OCI-LY1 (cell line): ENCODE results near the gene GLG1.

Experiments
- H2AFZ ChIP-seq: fragments of 200-600 bp; sonication (generic), shearing (Covaris generic); 2 replicates; pipeline ENCODE4 v1.6.0; 2014; ENCODE audit warnings: antibody characterized with exemption, mild to moderate bottlenecking, low read length
- H3F3A ChIP-seq: fragments of 200-600 bp; sonication (generic), shearing (Covaris generic); 2 replicates; pipeline ENCODE4 v1.6.0; 2014; ENCODE audit warnings: mild to moderate bottlenecking, antibody characterized with exemption, low read length, moderate library complexity; ENCODE audit not compliant: insufficient read depth
- H3K27ac ChIP-seq: fragments of 200-600 bp; sonication (generic); 2 replicates; pipeline ENCODE4 v1.5.1; 2014; ENCODE audit warnings: low read length, mixed run types, mild to moderate bottlenecking, low read depth; ENCODE audit not compliant: poor library complexity, severe bottlenecking
- H3K27me3 ChIP-seq: fragments of 200-600 bp; sonication (generic); 2 replicates; pipeline ENCODE4 v1.6.0; 2014; ENCODE audit warnings: antibody characterized with exemption, mild to moderate bottlenecking, low read length, moderate library complexity; ENCODE audit not compliant: insufficient read depth
- H3K36me3 ChIP-seq: fragments of 200-600 bp; sonication (generic); 2 replicates; pipeline ENCODE4 v1.6.1; 2014; ENCODE audit warnings: mild to moderate bottlenecking, antibody characterized with exemption, low read length, moderate library complexity, mixed read lengths; ENCODE audit not compliant: insufficient read depth
- H3K4me1 ChIP-seq: fragments of 200-600 bp; sonication (generic); 2 replicates; pipeline ENCODE4 v1.5.1; 2014; ENCODE audit warnings: mild to moderate bottlenecking, low read length, moderate library complexity; ENCODE audit not compliant: insufficient read depth, severe bottlenecking
- H3K4me2 ChIP-seq: fragments of 200-600 bp; sonication (generic), shearing (Covaris generic); 2 replicates; pipeline ENCODE4 v1.6.1; 2014; ENCODE audit warnings: low read length
- H3K4me3 ChIP-seq: fragments of 200-600 bp; sonication (generic); 2 replicates; pipeline ENCODE4 v1.5.1; 2014; ENCODE audit warnings: low read length, low read depth, mild to moderate bottlenecking, mixed read lengths; ENCODE audit not compliant: poor library complexity, severe bottlenecking
- H3K79me2 ChIP-seq: fragments of 200-600 bp; shearing (Covaris generic); 2 replicates; pipeline ENCODE4 v1.6.1; 2016; ENCODE audit warnings: mixed run types, low read length, mixed read lengths; ENCODE audit not compliant: insufficient read depth
- H3K9ac ChIP-seq: fragments of 200-600 bp; sonication (generic), shearing (Covaris generic); 2 replicates; pipeline ENCODE4 v1.6.1; 2014; ENCODE audit warnings: mild to moderate bottlenecking, low read length, mixed read lengths
- H3K9me2 ChIP-seq: fragments of 200-600 bp; sonication (generic), shearing (Covaris generic); 2 replicates; pipeline ENCODE4 v1.6.1; 2014; ENCODE audit warnings: low read depth, mild to moderate bottlenecking, low read length, mixed read lengths
- H3K9me3 ChIP-seq: fragments of 200-600 bp; shearing (Covaris generic); 2 replicates; pipeline ENCODE4 v1.6.1; 2014; ENCODE audit warnings: low read length, mixed read lengths
- H4K20me1 ChIP-seq: fragments of 200-600 bp; sonication (generic), shearing (Covaris generic); 2 replicates; pipeline ENCODE4 v1.6.0; 2016; ENCODE audit warnings: mild to moderate bottlenecking, low read length; ENCODE audit not compliant: insufficient read depth
- EZH2 ChIP-seq: fragments of 200-600 bp; sonication (generic), shearing (Covaris generic); IDR thresholded peaks from 2 replicates; pipeline ENCODE4 v1.8.0; 2017; ENCODE audit warnings: borderline replicate concordance, mixed run types, mild to moderate bottlenecking, antibody characterized with exemption, low read length, moderate library complexity, mixed read lengths
- TF ChIP-seq, protein P1 (sequence below): fragments of 200-600 bp; sonication (generic), shearing (Covaris generic); IDR thresholded peaks from 2 replicates; pipeline ENCODE4 v1.5.1; 2017; ENCODE audit warnings: mild to moderate bottlenecking, antibody characterized with exemption, low read length, moderate library complexity, mixed read lengths

The GLG1 gene

DNA sequence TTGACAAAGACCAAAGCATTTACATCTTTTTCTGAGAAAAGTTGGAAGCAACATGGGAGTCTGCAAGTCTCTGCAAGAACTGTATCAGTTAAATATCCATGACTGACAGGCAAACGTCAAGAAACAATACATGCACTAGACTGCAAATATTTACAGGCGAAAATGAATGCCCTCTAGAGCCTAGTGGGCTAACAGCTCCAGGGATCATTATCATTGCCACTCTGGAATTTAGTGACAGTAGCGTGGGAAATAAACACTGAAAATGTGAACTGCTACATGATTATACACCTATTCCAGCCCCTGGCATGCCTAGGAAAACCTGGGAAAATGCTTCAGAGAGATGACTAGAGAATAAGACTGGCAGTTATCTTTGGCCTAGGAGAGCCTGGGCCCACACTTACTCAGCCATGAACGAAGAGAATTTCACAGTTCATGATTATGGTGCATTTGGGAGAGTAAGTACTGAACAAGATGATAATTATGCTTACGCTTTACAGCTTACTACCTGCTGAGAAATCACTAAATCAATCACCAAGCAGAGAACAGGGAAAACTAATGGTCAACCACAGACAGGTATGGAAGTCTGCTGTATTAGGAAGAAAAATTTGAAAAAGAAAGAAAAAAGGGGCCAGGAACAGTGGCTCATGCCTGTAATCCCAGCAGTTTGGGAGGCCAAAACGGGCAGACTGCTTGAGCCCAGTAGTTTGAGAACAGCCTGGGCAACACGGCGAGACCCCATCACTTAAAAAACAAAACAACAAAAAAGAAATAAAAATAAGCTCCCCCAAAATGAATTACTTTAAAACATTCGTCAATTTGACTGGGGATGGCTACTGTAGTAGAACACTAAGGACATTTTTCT, 119.0 kb downstream of the GLG1 start:
- TF ChIP-seq, protein P1, sequence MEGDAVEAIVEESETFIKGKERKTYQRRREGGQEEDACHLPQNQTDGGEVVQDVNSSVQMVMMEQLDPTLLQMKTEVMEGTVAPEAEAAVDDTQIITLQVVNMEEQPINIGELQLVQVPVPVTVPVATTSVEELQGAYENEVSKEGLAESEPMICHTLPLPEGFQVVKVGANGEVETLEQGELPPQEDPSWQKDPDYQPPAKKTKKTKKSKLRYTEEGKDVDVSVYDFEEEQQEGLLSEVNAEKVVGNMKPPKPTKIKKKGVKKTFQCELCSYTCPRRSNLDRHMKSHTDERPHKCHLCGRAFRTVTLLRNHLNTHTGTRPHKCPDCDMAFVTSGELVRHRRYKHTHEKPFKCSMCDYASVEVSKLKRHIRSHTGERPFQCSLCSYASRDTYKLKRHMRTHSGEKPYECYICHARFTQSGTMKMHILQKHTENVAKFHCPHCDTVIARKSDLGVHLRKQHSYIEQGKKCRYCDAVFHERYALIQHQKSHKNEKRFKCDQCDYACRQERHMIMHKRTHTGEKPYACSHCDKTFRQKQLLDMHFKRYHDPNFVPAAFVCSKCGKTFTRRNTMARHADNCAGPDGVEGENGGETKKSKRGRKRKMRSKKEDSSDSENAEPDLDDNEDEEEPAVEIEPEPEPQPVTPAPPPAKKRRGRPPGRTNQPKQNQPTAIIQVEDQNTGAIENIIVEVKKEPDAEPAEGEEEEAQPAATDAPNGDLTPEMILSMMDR = no peak
- no peak for TF ChIP-seq EZH2
- H3K79me2 ChIP-seq = no peaks in the 10 kb centered on the region

DNA sequence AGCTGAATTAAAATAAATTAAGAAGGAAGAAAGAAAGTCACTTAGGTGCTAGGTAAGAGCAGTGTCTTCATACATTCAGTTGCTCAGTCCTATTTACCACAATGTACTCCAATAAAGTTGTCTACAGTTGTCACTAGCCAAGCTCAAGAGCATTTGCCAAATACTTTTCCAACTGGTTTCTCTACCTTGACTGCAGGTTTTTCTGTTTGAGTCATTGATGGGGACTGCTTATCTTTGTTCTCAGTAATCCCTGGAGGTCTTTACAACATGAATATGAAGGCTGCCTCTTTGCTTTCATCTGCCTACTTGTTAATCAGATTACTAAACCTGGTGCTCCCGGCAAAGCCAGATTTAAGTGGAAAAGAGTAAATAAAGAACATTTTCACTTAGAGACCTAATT, 121.0 kb downstream of the GLG1 start:
- no peak overlapping the region for H3K9ac ChIP-seq
- H3K4me2 ChIP-seq = no peak overlapping the region
- no peaks in the 10 kb centered on the region for H3K79me2 ChIP-seq
- no peaks in the 10 kb centered on the region for H3K9me3 ChIP-seq
- peaks cover 65% of the 10 kb centered on the region for H3K36me3 ChIP-seq
- no peaks in the 10 kb centered on the region for H3K27me3 ChIP-seq
- H3K4me1 ChIP-seq = no peaks in the 10 kb centered on the region
- no peak overlapping the region for H2AFZ ChIP-seq
- H4K20me1 ChIP-seq = no peaks in the 10 kb centered on the region
- no peak overlapping the region for H3K4me3 ChIP-seq
- no peaks in the 10 kb centered on the region for H3F3A ChIP-seq
- H3K27ac ChIP-seq = no peak overlapping the region
- TF ChIP-seq, protein P1 = no peak
- no peak for TF ChIP-seq EZH2
- no peaks in the 10 kb centered on the region for H3K9me2 ChIP-seq

More for the DNA sequence above, 119.0 kb downstream of the GLG1 start:
- Histone ChIP-seq H3K9me2 (no peaks in the 10 kb centered on the region), H2AFZ (no peak overlapping the region), H3K9me3 (no peaks in the 10 kb centered on the region), H3F3A (no peaks in the 10 kb centered on the region), H3K27ac (no peak overlapping the region), H3K36me3 (peaks cover 69% of the 10 kb centered on the region), H3K27me3 (no peaks in the 10 kb centered on the region), H3K9ac (no peak overlapping the region), H3K4me3 (no peak overlapping the region), H3K4me1 (no peaks in the 10 kb centered on the region), H4K20me1 (no peaks in the 10 kb centered on the region), H3K4me2 (no peak overlapping the region)

DNA sequence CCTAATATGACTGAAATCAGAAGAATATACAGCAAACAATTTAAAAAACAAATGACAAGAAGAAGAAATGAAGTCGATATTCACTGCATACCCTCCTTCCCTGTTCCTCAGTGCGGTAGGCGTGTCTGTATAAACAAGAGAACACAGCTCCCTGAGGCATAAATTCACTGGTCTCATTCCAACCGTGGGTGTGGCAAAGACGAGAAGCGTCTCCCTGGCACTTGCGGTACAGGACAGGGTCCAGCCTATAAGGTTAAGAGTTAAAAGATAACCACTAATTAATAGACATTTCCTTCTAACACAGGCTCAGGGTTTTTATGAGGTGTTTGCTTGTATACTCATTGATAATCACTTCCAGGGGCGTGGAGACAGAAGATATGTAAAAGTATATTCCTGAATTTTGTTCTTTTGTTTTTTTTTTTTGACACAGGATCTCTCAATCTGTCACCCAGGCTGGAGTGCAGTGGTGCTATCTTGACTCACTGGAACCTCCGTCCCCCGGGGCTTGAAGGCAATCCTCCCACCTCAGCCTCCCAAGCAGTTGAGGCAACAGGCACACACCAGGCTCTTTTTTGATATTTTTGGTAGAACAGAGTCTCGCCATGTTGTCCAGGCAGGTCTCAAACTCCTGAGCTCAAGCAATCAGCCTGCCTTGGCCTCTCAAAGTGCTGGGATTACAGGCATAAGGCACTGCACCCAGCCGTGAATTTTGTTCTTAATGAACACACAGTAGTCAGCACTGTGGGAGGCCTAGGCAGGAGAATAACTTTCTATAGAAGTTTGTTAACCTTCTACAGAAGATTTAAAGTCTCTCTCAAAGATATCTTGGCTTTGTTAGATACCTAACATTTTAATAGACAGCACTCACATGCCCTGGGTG, 126.5 kb downstream of the GLG1 start:
- Histone ChIP-seq H3K4me3 (no peak overlapping the region), H3K4me2 (no peak overlapping the region)

More for the DNA sequence above, 126.5 kb downstream of the GLG1 start:
- no peak for TF ChIP-seq EZH2
- TF ChIP-seq, protein P1 = no peak
- H3K79me2 ChIP-seq = no peaks in the 10 kb centered on the region
- H3K4me1 ChIP-seq = no peaks in the 10 kb centered on the region
- no peaks in the 10 kb centered on the region for H3K9me3 ChIP-seq
- no peaks in the 10 kb centered on the region for H3K27me3 ChIP-seq
- no peaks in the 10 kb centered on the region for H3K9me2 ChIP-seq
- H4K20me1 ChIP-seq = no peaks in the 10 kb centered on the region
- H3K9ac ChIP-seq = no peak overlapping the region
- no peak overlapping the region for H2AFZ ChIP-seq
- H3K27ac ChIP-seq = no peak overlapping the region
- H3F3A ChIP-seq = no peaks in the 10 kb centered on the region
- peaks cover 59% of the 10 kb centered on the region for H3K36me3 ChIP-seq
